Liver (tissue), 9 donors: ENCODE data around the gene WNT11. TPM values are rescaled to one million over a fixed set of nuclear protein-coding genes. Genes with fewer than 3 reads are reported as not detected.

Experiments used
- DNase-seq: peaks from one replicate; pipeline ENCODE4 v3.0.0-alpha.2; 2017; ENCODE audit warnings: low spot score
- H3K27ac ChIP-seq, 2 donors: one replicate each; pipeline ENCODE4 v1.7.0; 2013; ENCODE audit warnings: inconsistent platforms in 2 of 2, low read length in 2 of 2, control low read depth in 1 of 2, low read depth in 1 of 2, mild to moderate bottlenecking in 1 of 2
- H3K27me3 ChIP-seq, 4 donors: one replicate each; pipeline versions ENCODE4 v1.6.1 to v1.7.0; 2013; ENCODE audit warnings: low read length in 3 of 4, inconsistent platforms in 1 of 4, mild to moderate bottlenecking in 1 of 4, moderate library complexity in 1 of 4; ENCODE audit not compliant: control insufficient read depth in 4 of 4, insufficient read depth in 4 of 4
- H3K36me3 ChIP-seq, 4 donors: one replicate each; pipeline versions ENCODE4 v1.6.1 to v1.7.0; 2013; ENCODE audit warnings: low read length in 3 of 4, mild to moderate bottlenecking in 3 of 4, low read depth in 1 of 4, moderate library complexity in 1 of 4; ENCODE audit not compliant: control insufficient read depth in 4 of 4, insufficient read depth in 3 of 4
- H3K4me1 ChIP-seq, 4 donors: one replicate each; pipeline versions ENCODE4 v1.6.1 to v1.7.0; 2013; ENCODE audit warnings: low read length in 3 of 4, mild to moderate bottlenecking in 3 of 4, moderate library complexity in 1 of 4; ENCODE audit not compliant: control insufficient read depth in 4 of 4, insufficient read depth in 4 of 4
- H3K4me3 ChIP-seq, 3 donors: one replicate each; pipeline versions ENCODE4 v1.6.1 to v1.7.0; 2013; ENCODE audit warnings: low read length in 3 of 3, control low read depth in 1 of 3, low read depth in 1 of 3, mild to moderate bottlenecking in 1 of 3
- H3K9ac ChIP-seq, 2 donors: one replicate each; pipeline ENCODE4 v1.7.0; 2013; ENCODE audit warnings: low read length in 2 of 2, mild to moderate bottlenecking in 2 of 2, moderate library complexity in 2 of 2, control low read depth in 1 of 2, low read depth in 1 of 2
- H3K9me3 ChIP-seq, 4 donors: one replicate each; pipeline versions ENCODE4 v1.6.1 to v1.7.0; 2013; ENCODE audit warnings: low read length in 3 of 4; ENCODE audit not compliant: control insufficient read depth in 4 of 4
- ATF3 ChIP-seq: IDR thresholded peaks from 2 replicates; pipeline ENCODE4 v1.6.1; 2016; ENCODE audit warnings: antibody characterized with exemption
- CTCF ChIP-seq: fragments of 150-350 bp; IDR thresholded peaks from 2 replicates; pipeline ENCODE4 v1.5.1; 2017; ENCODE audit warnings: improper control_type of control experiment, low read depth, low read length; ENCODE audit not compliant: missing input control
- EGR1 ChIP-seq, 2 donors: IDR thresholded peaks; 2 replicates each; pipeline ENCODE4 v1.6.1; 2016 to 2018; ENCODE audit warnings: antibody characterized with exemption in 2 of 2, low read depth in 2 of 2
- FOXA1 ChIP-seq: IDR thresholded peaks from 2 replicates; pipeline ENCODE4 v1.6.1; 2016; ENCODE audit warnings: antibody characterized with exemption
- FOXA2 ChIP-seq: IDR thresholded peaks from 2 replicates; pipeline ENCODE4 v1.6.1; 2016; ENCODE audit warnings: antibody characterized with exemption
- GABPA ChIP-seq, 2 donors: IDR thresholded peaks in 1 of 2; conservative IDR thresholded peaks in 1 of 2; 2 replicates each; pipeline ENCODE4 v1.6.1; 2016; ENCODE audit warnings: antibody characterized with exemption in 2 of 2, mild to moderate bottlenecking in 1 of 2, moderate library complexity in 1 of 2
- HNF4A ChIP-seq, 2 donors: conservative IDR thresholded peaks; 2 replicates each; pipeline ENCODE4 v1.6.1; 2016; ENCODE audit warnings: antibody characterized with exemption in 2 of 2, mild to moderate bottlenecking in 2 of 2
- HNF4G ChIP-seq: IDR thresholded peaks from 2 replicates; pipeline ENCODE4 v1.6.1; 2016; ENCODE audit warnings: antibody characterized with exemption
- JUND ChIP-seq, 2 donors: IDR thresholded peaks; 2 replicates each; pipeline ENCODE4 v1.6.1; 2016; ENCODE audit warnings: antibody characterized with exemption in 2 of 2
- NR2F2 ChIP-seq: IDR thresholded peaks from 2 replicates; pipeline ENCODE4 v1.6.1; 2016; ENCODE audit warnings: antibody characterized with exemption
- RAD21 ChIP-seq, 2 donors: IDR thresholded peaks; 2 replicates each; pipeline ENCODE4 v1.6.1; 2016; ENCODE audit warnings: antibody characterized with exemption in 2 of 2, mild to moderate bottlenecking in 2 of 2
- REST ChIP-seq: IDR thresholded peaks from 2 replicates; pipeline ENCODE4 v1.6.1; 2016; ENCODE audit warnings: antibody characterized with exemption, mild to moderate bottlenecking
- RXRA ChIP-seq, 2 donors: IDR thresholded peaks; 2 replicates each; pipeline ENCODE4 v1.6.1; 2017 to 2018; ENCODE audit warnings: antibody characterized with exemption in 2 of 2, mild to moderate bottlenecking in 1 of 2
- SP1 ChIP-seq: IDR thresholded peaks from 2 replicates; pipeline ENCODE4 v1.6.1; 2018; ENCODE audit warnings: antibody characterized with exemption, mild to moderate bottlenecking
- TAF1 ChIP-seq: conservative IDR thresholded peaks from 2 replicates; pipeline ENCODE4 v1.6.1; 2016; ENCODE audit warnings: antibody characterized with exemption, mild to moderate bottlenecking
- YY1 ChIP-seq: IDR thresholded peaks from 2 replicates; pipeline ENCODE4 v1.6.1; 2016; ENCODE audit warnings: antibody characterized with exemption, mild to moderate bottlenecking
- WGBS: extraction: QIAGEN DNeasy Blood & Tissue Kit; methylation state at CpG from one replicate; pipeline ENCODE4 v1.1.7; 2013; 5-methylcytosine and 5-hydroxymethylcytosine counted together
- polyA plus RNA-seq, 2 donors: library from polyadenylated mRNA; stranded (reverse) in 1 of 2; unstranded in 1 of 2; fragments of 200-250 nt in 1 of 2; fragments of >200 nt in 1 of 2; fragmentation: Nextera tagmentation in 1 of 2; extraction: Ambion mirVana in 1 of 2; gene quantifications; one replicate each; pipeline versions ENCODE4 v1.2.1 to v1.2.3, GENCODE V29; 2013 to 2015
- total RNA-seq, 2 donors: library from RNA; depleted of rRNA; stranded (reverse); fragments of >200 nt; gene quantifications; one replicate each; pipeline ENCODE4 v1.2.3, GENCODE V29; 2014
- TF ChIP-seq, protein P1 (sequence below): IDR thresholded peaks from 2 replicates; pipeline ENCODE4 v1.6.1; 2016; ENCODE audit warnings: antibody characterized with exemption
- TF ChIP-seq, protein P2 (sequence below): IDR thresholded peaks from 2 replicates; pipeline ENCODE4 v1.6.1; 2016; ENCODE audit warnings: antibody characterized with exemption
- donor health status: healthy.
- donor health status: healthy.
- donor health status: healthy.
- donor health status: healthy.
- donor health status: healthy.

Gene WNT11
- total and polyA plus RNA-seq, 4 donors, result 1.1 to 4.8 (median 2.5) TPM

- no peaks in the 10 kb centered on the region for H3K27me3 ChIP-seq
- H3K9ac ChIP-seq, result peak overlapping the region; percentile 42 to 73
- no peak for DNase-seq
- peak; percentile 63 to 75 for TF ChIP-seq RXRA (IDR thresholded peaks at IDR 0.05)
- TF ChIP-seq YY1, result peak; percentile 66
- TF ChIP-seq SP1, result peak; percentile 98
- no peak for TF ChIP-seq CTCF
- TF ChIP-seq TAF1, result peak; percentile 87
- peak; percentile 82 to 93 for TF ChIP-seq JUND (IDR thresholded peaks at IDR 0.05)
- no peak for TF ChIP-seq FOXA2
- peak; percentile 27 for TF ChIP-seq FOXA1
- TF ChIP-seq, protein P1, sequence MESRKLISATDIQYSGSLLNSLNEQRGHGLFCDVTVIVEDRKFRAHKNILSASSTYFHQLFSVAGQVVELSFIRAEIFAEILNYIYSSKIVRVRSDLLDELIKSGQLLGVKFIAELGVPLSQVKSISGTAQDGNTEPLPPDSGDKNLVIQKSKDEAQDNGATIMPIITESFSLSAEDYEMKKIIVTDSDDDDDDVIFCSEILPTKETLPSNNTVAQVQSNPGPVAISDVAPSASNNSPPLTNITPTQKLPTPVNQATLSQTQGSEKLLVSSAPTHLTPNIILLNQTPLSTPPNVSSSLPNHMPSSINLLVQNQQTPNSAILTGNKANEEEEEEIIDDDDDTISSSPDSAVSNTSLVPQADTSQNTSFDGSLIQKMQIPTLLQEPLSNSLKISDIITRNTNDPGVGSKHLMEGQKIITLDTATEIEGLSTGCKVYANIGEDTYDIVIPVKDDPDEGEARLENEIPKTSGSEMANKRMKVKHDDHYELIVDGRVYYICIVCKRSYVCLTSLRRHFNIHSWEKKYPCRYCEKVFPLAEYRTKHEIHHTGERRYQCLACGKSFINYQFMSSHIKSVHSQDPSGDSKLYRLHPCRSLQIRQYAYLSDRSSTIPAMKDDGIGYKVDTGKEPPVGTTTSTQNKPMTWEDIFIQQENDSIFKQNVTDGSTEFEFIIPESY, result no peak
- TF ChIP-seq EGR1 (IDR thresholded peaks at IDR 0.05; ENCODE audit: low read depth in 2 of 2), result peak; percentile 64 to 73
- TF ChIP-seq NR2F2, result no peak
- TF ChIP-seq HNF4A (conservative IDR thresholded peaks at IDR 0.05), result peak; percentile 97 to 99
- TF ChIP-seq REST, result peak; percentile 94
- peak; percentile 36 to 43 for TF ChIP-seq RAD21 (IDR thresholded peaks at IDR 0.05)
- peak; percentile 73 for TF ChIP-seq ATF3
- peak; percentile 98 for TF ChIP-seq HNF4G
- TF ChIP-seq GABPA (IDR thresholded peaks at IDR 0.05 in 1 of 2, conservative IDR thresholded peaks at IDR 0.05 in 1 of 2), result no peak
- TF ChIP-seq, protein P2, sequence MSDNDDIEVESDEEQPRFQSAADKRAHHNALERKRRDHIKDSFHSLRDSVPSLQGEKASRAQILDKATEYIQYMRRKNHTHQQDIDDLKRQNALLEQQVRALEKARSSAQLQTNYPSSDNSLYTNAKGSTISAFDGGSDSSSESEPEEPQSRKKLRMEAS, result no peak
- no peak overlapping the region for H3K4me3 ChIP-seq
- peak overlapping the region; percentile 83 to 90 for H3K27ac ChIP-seq
- peaks cover 2 to 23% (median 11%) of the 10 kb centered on the region in 4 donors for H3K4me1 ChIP-seq
- H3K36me3 ChIP-seq, result no peaks in the 10 kb centered on the region
- H3K9me3 ChIP-seq, result no peaks in the 10 kb centered on the region
- 46% methylated on average over 15 of the region's 15 CpGs for WGBS
Measured at GRCh38 chr11:76228071-76228874, 22.0 kb upstream of the WNT11 start.
